HFF-Myc (cell line): ENCODE results near the gene ARV1.

Experiments used
- DNase-seq: peaks from one replicate; pipeline ENCODE4 v3.0.0-alpha.2; 2011; ENCODE audit warnings: low read depth; ENCODE audit errors: extremely low read depth
- H3K4me3 ChIP-seq: replicated peaks from 2 replicates; pipeline ENCODE4 v1.5.1; 2011; ENCODE audit warnings: low read depth, mild to moderate bottlenecking, control low read depth, low read length
- TF ChIP-seq, protein P1 (sequence below): IDR thresholded peaks from 2 replicates; pipeline ENCODE4 v1.5.1; 2012; ENCODE audit warnings: mild to moderate bottlenecking, low read depth, low read length, control low read depth; ENCODE audit errors: missing control alignments

The ARV1 gene

DNA sequence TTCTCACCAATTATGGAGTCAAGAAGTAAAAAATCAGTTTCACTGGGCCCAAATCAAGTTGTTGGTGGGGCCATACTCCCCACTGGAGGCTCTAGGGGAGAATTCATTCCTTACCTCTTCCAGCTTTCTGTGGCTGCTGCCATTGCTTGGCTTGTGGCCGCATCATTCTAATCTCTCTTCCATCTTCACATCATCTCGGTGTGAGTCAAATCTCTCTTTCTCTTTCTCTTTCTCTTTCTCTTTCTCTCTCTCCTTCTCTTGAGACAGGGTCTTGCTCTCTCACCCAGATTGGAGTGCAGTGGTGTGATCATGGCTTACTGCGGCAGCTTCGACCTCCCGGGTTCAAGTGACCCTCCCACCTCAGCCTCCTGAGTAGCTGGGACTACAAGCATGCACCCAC is 33.1 kb downstream of the ARV1 start:
- TF ChIP-seq, protein P1, sequence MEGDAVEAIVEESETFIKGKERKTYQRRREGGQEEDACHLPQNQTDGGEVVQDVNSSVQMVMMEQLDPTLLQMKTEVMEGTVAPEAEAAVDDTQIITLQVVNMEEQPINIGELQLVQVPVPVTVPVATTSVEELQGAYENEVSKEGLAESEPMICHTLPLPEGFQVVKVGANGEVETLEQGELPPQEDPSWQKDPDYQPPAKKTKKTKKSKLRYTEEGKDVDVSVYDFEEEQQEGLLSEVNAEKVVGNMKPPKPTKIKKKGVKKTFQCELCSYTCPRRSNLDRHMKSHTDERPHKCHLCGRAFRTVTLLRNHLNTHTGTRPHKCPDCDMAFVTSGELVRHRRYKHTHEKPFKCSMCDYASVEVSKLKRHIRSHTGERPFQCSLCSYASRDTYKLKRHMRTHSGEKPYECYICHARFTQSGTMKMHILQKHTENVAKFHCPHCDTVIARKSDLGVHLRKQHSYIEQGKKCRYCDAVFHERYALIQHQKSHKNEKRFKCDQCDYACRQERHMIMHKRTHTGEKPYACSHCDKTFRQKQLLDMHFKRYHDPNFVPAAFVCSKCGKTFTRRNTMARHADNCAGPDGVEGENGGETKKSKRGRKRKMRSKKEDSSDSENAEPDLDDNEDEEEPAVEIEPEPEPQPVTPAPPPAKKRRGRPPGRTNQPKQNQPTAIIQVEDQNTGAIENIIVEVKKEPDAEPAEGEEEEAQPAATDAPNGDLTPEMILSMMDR = no peak
- DNase-seq = no peak
- no peak overlapping the region for H3K4me3 ChIP-seq

DNA sequence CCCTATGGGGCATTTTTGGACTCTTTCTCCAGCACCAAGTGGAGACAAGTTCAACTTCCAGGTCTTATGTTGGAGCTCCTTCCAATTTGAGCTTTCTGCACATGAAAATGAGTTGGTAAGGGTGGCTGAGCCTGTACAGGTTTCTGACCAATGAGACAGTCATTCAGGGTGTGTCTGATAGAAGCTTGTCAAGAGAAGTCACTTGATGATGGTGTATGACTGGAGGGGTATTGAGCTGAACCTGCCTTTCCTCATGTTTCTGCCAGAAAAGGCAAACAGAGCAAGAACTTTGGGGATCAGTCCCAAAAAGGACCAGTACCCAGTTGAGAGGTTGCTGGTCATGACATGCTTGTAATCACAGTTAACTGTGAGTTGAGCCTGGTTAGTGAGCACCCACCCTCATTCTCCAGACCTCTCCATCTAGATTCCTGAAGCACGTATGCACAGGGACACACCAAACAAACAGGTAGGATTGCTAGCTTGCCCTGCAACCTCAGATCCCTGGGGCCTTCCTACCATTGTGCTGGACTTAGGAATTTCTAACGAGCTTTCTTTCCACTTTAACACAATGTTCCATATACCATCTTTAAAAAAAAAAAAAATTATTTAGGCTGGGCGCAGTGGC is 34.6 kb downstream of the ARV1 start:
- TF ChIP-seq, protein P1 = no peak
- no peak overlapping the region for H3K4me3 ChIP-seq
- no peak for DNase-seq

DNA sequence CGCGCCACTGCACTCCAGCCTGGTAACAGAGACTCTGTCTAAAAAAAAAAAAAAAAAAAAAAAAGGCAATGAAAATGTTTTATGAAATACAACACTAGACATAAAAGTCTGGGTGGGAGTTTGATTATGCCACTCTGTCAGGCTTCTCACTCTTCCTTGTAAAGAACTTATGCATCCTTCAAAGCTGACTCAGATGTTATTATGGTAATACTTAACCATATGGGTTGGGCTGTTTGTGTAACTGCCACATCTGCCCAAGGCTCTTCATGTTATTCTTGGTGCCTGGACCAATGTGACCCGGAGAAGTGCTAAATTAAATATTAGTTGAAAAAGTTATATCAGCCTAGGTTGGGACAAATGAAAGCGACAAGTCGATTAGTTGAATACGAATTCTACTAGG is 37.3 kb downstream of the ARV1 start:
- TF ChIP-seq, protein P1 = no peak
- no peak for DNase-seq
- H3K4me3 ChIP-seq = no peak overlapping the region

DNA sequence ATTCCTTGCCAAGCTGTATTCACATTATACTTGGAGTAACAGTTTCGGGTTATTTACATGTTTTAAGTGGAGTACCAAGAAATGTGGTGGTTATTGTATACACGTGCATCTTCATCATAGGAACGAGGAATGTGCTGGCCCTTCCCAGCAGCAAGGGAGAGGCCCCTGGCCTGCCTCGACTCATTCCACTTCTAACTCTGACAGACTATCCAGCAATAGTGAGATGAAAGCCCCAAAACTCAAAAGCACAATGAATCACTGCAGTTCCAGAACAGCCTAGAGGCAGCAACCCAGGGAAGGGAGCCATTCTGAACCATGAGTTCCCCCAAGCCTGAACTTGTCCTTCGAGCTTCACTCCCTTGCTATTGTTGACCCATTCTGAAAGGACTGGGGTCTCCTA is 38.1 kb downstream of the ARV1 start:
- H3K4me3 ChIP-seq = no peak overlapping the region
- TF ChIP-seq, protein P1 = no peak
- no peak for DNase-seq

DNA sequence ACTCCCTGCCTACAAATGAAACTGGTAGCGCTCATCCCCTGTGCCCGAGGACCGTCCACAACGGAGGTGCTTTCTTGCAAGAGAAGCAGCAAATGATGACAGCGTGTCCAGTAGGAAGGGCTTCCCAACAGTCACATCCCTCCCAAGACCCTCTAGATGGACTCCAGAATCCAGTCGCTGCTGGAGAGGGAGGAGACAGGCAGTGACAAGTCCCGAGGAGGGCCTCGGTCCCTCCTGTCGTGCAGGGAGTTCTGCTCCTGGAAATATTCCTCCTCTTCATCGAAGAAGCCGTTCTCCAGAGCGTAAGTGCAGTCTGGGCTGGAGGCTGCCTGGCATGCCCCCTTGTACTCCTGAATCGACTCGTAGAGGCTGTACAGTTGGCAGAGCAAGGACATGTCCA is 40.8 kb downstream of the ARV1 start:
- no peak for DNase-seq
- H3K4me3 ChIP-seq = no peak overlapping the region
- TF ChIP-seq, protein P1 = no peak

DNA sequence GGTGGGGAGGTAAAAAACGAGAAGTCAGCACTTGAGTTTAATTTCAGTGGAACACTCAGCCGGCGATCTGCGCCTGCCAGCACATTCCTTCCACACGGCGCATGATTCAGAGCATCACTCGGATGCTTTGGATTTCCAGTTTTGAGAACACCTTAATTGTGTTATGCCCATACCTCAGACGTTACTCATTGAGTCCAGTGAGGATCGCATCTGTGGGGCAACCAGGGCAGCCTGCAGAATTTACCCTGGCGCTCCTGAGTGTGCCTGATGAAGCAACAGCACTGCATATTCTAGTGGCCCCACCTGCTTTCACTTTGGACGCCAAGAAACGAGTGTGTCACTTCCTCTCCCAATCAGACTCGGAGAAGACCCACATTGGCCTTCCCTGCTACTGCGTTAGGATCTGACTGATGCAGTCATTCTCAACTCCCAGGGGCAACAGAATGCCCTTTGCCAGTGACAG is 41.3 kb downstream of the ARV1 start:
- peak; percentile 22 for DNase-seq
- TF ChIP-seq, protein P1 = no peak

DNA sequence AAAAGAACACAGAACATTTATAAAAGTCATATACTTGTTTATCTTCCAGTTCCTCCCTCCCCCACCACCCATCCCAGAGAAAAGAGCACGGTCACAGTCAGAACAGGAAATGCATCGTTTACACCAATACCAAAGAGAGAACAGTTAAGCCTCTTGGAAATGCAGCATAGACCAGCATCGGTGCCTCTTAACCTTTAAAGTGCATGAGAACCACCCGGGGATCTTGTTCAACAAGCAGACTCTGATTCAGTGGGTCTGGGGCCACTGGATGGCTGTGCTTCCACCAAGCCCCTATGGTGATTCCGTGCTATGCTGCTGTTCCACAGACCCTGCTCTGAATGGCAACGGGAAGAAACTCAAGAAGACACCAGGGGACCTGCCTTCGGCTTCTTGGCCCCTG is 41.9 kb downstream of the ARV1 start:
- H3K4me3 ChIP-seq = no peak overlapping the region
- DNase-seq = peak; percentile 26
- TF ChIP-seq, protein P1 = no peak

More for the DNA sequence above, 41.3 kb downstream of the ARV1 start:
- H3K4me3 ChIP-seq = no peak overlapping the region
